ENCODE results near the gene RNF7.

DNA sequence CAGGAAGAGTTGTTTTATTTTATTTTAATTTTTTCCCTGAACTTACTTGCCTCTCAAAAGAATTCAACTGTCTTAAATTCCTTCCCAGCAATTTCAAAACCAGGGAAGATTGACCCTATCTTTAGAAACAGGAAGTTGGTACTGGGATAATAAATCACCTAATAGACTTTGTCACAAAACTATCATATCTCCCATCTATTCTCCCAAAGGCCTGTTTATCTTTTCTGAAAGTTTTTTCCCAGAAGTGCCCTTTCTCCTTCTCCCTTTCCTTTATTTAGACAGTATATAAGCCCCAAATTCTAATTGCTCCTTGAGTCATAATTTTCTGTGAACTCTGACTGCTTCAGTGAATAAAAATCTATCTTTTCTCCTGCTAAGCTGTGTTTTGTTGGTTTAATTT lies 2.9 kb upstream of the RNF7 start:
- TF ChIP-seq JUN (CRISPR knock-in tag; IDR thresholded peaks at IDR 0.05) (no peak), RXRA (CRISPR knock-in tag; IDR thresholded peaks at IDR 0.05) (no peak), ZNF253 (CRISPR knock-in tag; IDR thresholded peaks at IDR 0.05; ENCODE audit: borderline replicate concordance) (no peak), HDAC6 (IDR thresholded peaks at IDR 0.05; ENCODE audit: low read depth, low read length) (no peak)
- TF ChIP-seq, protein P1, sequence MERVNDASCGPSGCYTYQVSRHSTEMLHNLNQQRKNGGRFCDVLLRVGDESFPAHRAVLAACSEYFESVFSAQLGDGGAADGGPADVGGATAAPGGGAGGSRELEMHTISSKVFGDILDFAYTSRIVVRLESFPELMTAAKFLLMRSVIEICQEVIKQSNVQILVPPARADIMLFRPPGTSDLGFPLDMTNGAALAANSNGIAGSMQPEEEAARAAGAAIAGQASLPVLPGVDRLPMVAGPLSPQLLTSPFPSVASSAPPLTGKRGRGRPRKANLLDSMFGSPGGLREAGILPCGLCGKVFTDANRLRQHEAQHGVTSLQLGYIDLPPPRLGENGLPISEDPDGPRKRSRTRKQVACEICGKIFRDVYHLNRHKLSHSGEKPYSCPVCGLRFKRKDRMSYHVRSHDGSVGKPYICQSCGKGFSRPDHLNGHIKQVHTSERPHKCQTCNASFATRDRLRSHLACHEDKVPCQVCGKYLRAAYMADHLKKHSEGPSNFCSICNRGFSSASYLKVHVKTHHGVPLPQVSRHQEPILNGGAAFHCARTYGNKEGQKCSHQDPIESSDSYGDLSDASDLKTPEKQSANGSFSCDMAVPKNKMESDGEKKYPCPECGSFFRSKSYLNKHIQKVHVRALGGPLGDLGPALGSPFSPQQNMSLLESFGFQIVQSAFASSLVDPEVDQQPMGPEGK (CRISPR knock-in tag; IDR thresholded peaks at IDR 0.05), result no peak
